SU-DHL-6 (cell line): ENCODE data around the gene ASH1L.
A peak's percentile ranks its signal among the peaks of the same experiment; 100 is the strongest.

Source experiments
- H2AFZ ChIP-seq: fragments of 200-600 bp; sonication (generic); 2 replicates; pipeline ENCODE4 v1.6.1; 2014; ENCODE audit warnings: low read depth, mild to moderate bottlenecking, moderate library complexity, mixed read lengths, antibody characterized with exemption, low read length; ENCODE audit not compliant: severe bottlenecking
- H3F3A ChIP-seq: fragments of 200-600 bp; shearing (Covaris generic); 2 replicates; pipeline ENCODE4 v1.6.0; 2016; ENCODE audit warnings: antibody characterized with exemption, mild to moderate bottlenecking; ENCODE audit not compliant: insufficient read depth
- H3K27ac ChIP-seq: fragments of 200-600 bp; sonication (generic); 2 replicates; pipeline ENCODE4 v1.5.1; 2016; ENCODE audit warnings: low read depth, mild to moderate bottlenecking, low read length, moderate library complexity, mixed read lengths
- H3K27me3 ChIP-seq: fragments of 200-600 bp; sonication (generic), shearing (Covaris generic); 2 replicates; pipeline ENCODE4 v1.6.0; 2014; ENCODE audit warnings: mild to moderate bottlenecking, low read length
- H3K36me3 ChIP-seq: fragments of 200-600 bp; sonication (generic); 2 replicates; pipeline ENCODE4 v1.6.1; 2014; ENCODE audit warnings: mild to moderate bottlenecking, low read length, mixed read lengths
- H3K4me2 ChIP-seq: fragments of 300-600, 200-600 bp; shearing (Covaris generic), sonication (generic); 2 replicates; pipeline ENCODE4 v1.6.0; 2014; ENCODE audit warnings: low read length, low read depth, mild to moderate bottlenecking; ENCODE audit not compliant: poor library complexity, severe bottlenecking
- H3K4me3 ChIP-seq: fragments of 200-600 bp; sonication (generic); 2 replicates; pipeline ENCODE4 v1.5.1; 2014; ENCODE audit warnings: antibody characterized with exemption, low read length, mild to moderate bottlenecking, mixed read lengths; ENCODE audit not compliant: insufficient read depth, poor library complexity, severe bottlenecking
- H3K79me2 ChIP-seq: fragments of 200-600 bp; sonication (generic); 2 replicates; pipeline ENCODE4 v1.6.1; 2014; ENCODE audit warnings: mild to moderate bottlenecking, low read length, moderate library complexity; ENCODE audit not compliant: insufficient read depth
- H3K9ac ChIP-seq: fragments of 200-600 bp; sonication (generic); 2 replicates; pipeline ENCODE4 v1.7.0; 2014; ENCODE audit warnings: mild to moderate bottlenecking, low read length
- H3K9me2 ChIP-seq: fragments of 200-600 bp; sonication (generic); replicated peaks from 2 replicates; pipeline ENCODE4 v1.6.1; 2014; ENCODE audit warnings: low read length; ENCODE audit not compliant: insufficient read depth
- H3K9me3 ChIP-seq: fragments of 200-600 bp; sonication (generic); 2 replicates; pipeline ENCODE4 v1.6.1; 2014; ENCODE audit warnings: low read length, mixed read lengths; ENCODE audit not compliant: insufficient read depth
- H4K20me1 ChIP-seq: fragments of 200-600 bp; sonication (generic); 2 replicates; pipeline ENCODE4 v1.6.1; 2014; ENCODE audit warnings: low read depth, mild to moderate bottlenecking, antibody characterized with exemption, low read length, moderate library complexity, mixed read lengths
- CTCF ChIP-seq: fragments of 200-600 bp; sonication (generic); IDR thresholded peaks from one replicate; pipeline ENCODE4 v1.5.1; 2017; ENCODE audit warnings: antibody characterized with exemption, mild to moderate bottlenecking, low read length, moderate library complexity; ENCODE audit not compliant: insufficient read depth, poor library complexity, severe bottlenecking
- EZH2phosphoT487 ChIP-seq: fragments of 200-600 bp; sonication (generic), shearing (Covaris generic); conservative IDR thresholded peaks from 2 replicates; pipeline ENCODE4 v1.6.1; 2018; ENCODE audit warnings: mild to moderate bottlenecking, antibody characterized with exemption, low read length, moderate library complexity, mixed read lengths

ASH1L gene

GRCh38 chr1:155485945-155486344, 76.7 kb downstream of the ASH1L start:
- no peak overlapping the region for H3K4me3 ChIP-seq
- no peaks in the 10 kb centered on the region for H3K9me3 ChIP-seq
- H3K9me2 ChIP-seq, result no peaks in the 10 kb centered on the region
- H2AFZ ChIP-seq, result no peak overlapping the region
- peaks cover 21% of the 10 kb centered on the region; the same call in 1 of the 2 replicates for H3K36me3 ChIP-seq
- TF ChIP-seq EZH2phosphoT487 (no peak), CTCF (no peak)
- H3K79me2 ChIP-seq, result peaks cover 87% of the 10 kb centered on the region
- no peak overlapping the region for H3K4me2 ChIP-seq
- H3K9ac ChIP-seq, result no peak overlapping the region
- H4K20me1 ChIP-seq, result peaks cover 9% of the 10 kb centered on the region; the same call in 1 of the 2 replicates
- no peaks in the 10 kb centered on the region for H3K27me3 ChIP-seq
- peak overlapping the region; percentile 22; the same call in 1 of the 2 replicates for H3K27ac ChIP-seq
- H3F3A ChIP-seq, result peaks cover 24% of the 10 kb centered on the region

- no peaks in the 10 kb centered on the region for H3K9me2 ChIP-seq
- H3K27ac ChIP-seq, result no peak overlapping the region
- H3K27me3 ChIP-seq, result no peaks in the 10 kb centered on the region
- peaks cover 24% of the 10 kb centered on the region; the same call in 1 of the 2 replicates for H3F3A ChIP-seq
- H3K9me3 ChIP-seq, result no peaks in the 10 kb centered on the region
- no peak overlapping the region for H3K4me2 ChIP-seq
- peaks cover 80% of the 10 kb centered on the region for H3K79me2 ChIP-seq
- H2AFZ ChIP-seq, result no peak overlapping the region
- no peak overlapping the region for H3K4me3 ChIP-seq
- H3K9ac ChIP-seq, result no peak overlapping the region
- H4K20me1 ChIP-seq, result peaks cover 8% of the 10 kb centered on the region; the same call in 1 of the 2 replicates
- H3K36me3 ChIP-seq, result peaks cover 28% of the 10 kb centered on the region; the same call in 1 of the 2 replicates
- no peak for TF ChIP-seq EZH2phosphoT487
- TF ChIP-seq CTCF, result no peak
Measured at GRCh38 chr1:155485222-155485621, 77.4 kb downstream of the ASH1L start.

- peaks cover 52% of the 10 kb centered on the region for H3K79me2 ChIP-seq
- H3K36me3 ChIP-seq, result peaks cover 26% of the 10 kb centered on the region; the same call in 1 of the 2 replicates
- H3K9me2 ChIP-seq, result no peaks in the 10 kb centered on the region
- no peak overlapping the region for H3K27ac ChIP-seq
- no peaks in the 10 kb centered on the region for H3K27me3 ChIP-seq
- H3K4me2 ChIP-seq, result no peak overlapping the region
- H3K9ac ChIP-seq, result no peak overlapping the region
- H2AFZ ChIP-seq, result no peak overlapping the region
- H3F3A ChIP-seq, result peaks cover 14% of the 10 kb centered on the region; the same call in 1 of the 2 replicates
- no peaks in the 10 kb centered on the region for H3K9me3 ChIP-seq
- peaks cover 5% of the 10 kb centered on the region; the same call in 1 of the 2 replicates for H4K20me1 ChIP-seq
- no peak overlapping the region for H3K4me3 ChIP-seq
- no peak for TF ChIP-seq CTCF
- no peak for TF ChIP-seq EZH2phosphoT487
Measured at GRCh38 chr1:155481741-155482241, 80.8 kb downstream of the ASH1L start.
